HCT116 (cell line): ENCODE data around the gene APOBEC3G. TPM values are rescaled to one million over a fixed set of nuclear protein-coding genes. Genes with fewer than 3 reads are reported as not detected.
"Not testable (repeated sequence)": the region's sequence is repeated elsewhere in the genome, so short reads cannot be mapped to it uniquely, and the experiment has no call there.

Experiments used
- ATAC-seq: fragments of 200-7000 bp; cut with Tn5 transposase; 2 replicates; pipeline ENCODE4 v1.9.1; 2020; ENCODE audit warnings: mild to moderate bottlenecking, moderate library complexity
- BruUV-seq: library from RNA; stranded (reverse); fragments of 400-500 nt; replicated peaks from 2 replicates; lab custom pipeline; 2021; lab: Mats Ljungman, UMichigan
- CTCF ChIA-PET: fragments of 300-600 bp; sonication (Branson Sonifier 250); formaldehyde crosslinking; loops from one replicate; lab custom pipeline; 2021; ENCODE audit warnings: antibody characterized with exemption; lab: Charles Lee
- POLR2A ChIA-PET: fragments of 300-600, 350-600 bp; sonication (Branson Sonifier 250); formaldehyde crosslinking; loops from one replicate; lab custom pipeline; 2021; ENCODE audit warnings: antibody characterized with exemption; lab: Charles Lee
- RAD21 ChIA-PET, 2 experiments: fragments of 300-600 bp; sonication (Branson Sonifier 250); formaldehyde crosslinking; loops; one replicate each; lab custom pipeline; 2023; ENCODE audit warnings: low total read pairs in 2 of 2; ENCODE audit not compliant: uncharacterized antibody in 2 of 2, unreplicated experiment in 2 of 2, low non-redundant PET in 1 of 2; lab: Charles Lee
- DNase-seq: peaks from one replicate; pipeline ENCODE4 v3.0.0-alpha.2; 2010; ENCODE audit warnings: low read depth, low spot score
- H2AFZ ChIP-seq: fragments of 200-600 bp; shearing (Covaris generic), sonication (generic); 2 replicates; pipeline ENCODE4 v1.6.1; 2017; ENCODE audit warnings: low read depth, mixed run types, mixed read lengths, antibody characterized with exemption, low read length; ENCODE audit not compliant: poor library complexity, severe bottlenecking
- H3K27ac ChIP-seq: 2 replicates; pipeline ENCODE4 v1.5.1; 2012; ENCODE audit warnings: low read depth, low read length
- H3K27me3 ChIP-seq: fragments of 200-600 bp; sonication (generic); 2 replicates; pipeline ENCODE4 v1.6.1; 2016; ENCODE audit warnings: mixed run types, low read length, mixed read lengths; ENCODE audit not compliant: insufficient read depth
- H3K36me3 ChIP-seq, 2 experiments: fragments of 200-500 bp in 1 of 2; fragments of 200-600 bp in 1 of 2; sonication (Bioruptor generic) in 1 of 2; sonication (generic) in 1 of 2; 2 replicates each; pipeline versions ENCODE4 v1.5.1 to v1.6.1; 2014 to 2016; ENCODE audit warnings: low read length in 2 of 2, inconsistent platforms in 1 of 2, mixed read lengths in 1 of 2, mixed run types in 1 of 2; ENCODE audit not compliant: insufficient read depth in 2 of 2, control insufficient read depth in 1 of 2
- H3K4me1 ChIP-seq, 2 experiments: fragments of 200-600 bp in 1 of 2; sonication (generic) in 1 of 2; 2 replicates each; pipeline versions ENCODE4 v1.5.1 to v1.6.1; 2012 to 2017; ENCODE audit warnings: low read length in 2 of 2, inconsistent platforms in 1 of 2, mild to moderate bottlenecking in 1 of 2, mixed read lengths in 1 of 2, mixed run types in 1 of 2, moderate library complexity in 1 of 2; ENCODE audit not compliant: insufficient read depth in 2 of 2, control insufficient read depth in 1 of 2
- H3K4me2 ChIP-seq: fragments of 200-600 bp; sonication (generic); 2 replicates; pipeline ENCODE4 v1.6.1; 2017; ENCODE audit warnings: mixed run types, low read length, mixed read lengths
- H3K4me3 ChIP-seq, 2 experiments: fragments of 200-600 bp in 1 of 2; sonication (generic) in 1 of 2; replicated peaks in 1 of 2; 2 replicates each; pipeline ENCODE4 v1.5.1; 2011 to 2016; ENCODE audit warnings: low read length in 2 of 2, control low read depth in 1 of 2, low read depth in 1 of 2, mild to moderate bottlenecking in 1 of 2, mixed read lengths in 1 of 2, mixed run types in 1 of 2
- H3K79me2 ChIP-seq: fragments of 200-600 bp; sonication (generic); 2 replicates; pipeline ENCODE4 v1.6.1; 2017; ENCODE audit warnings: mild to moderate bottlenecking, mixed run types, low read length, moderate library complexity, mixed read lengths; ENCODE audit not compliant: insufficient read depth
- H3K9ac ChIP-seq: fragments of 200-600 bp; sonication (generic); 2 replicates; pipeline ENCODE4 v1.6.1; 2016; ENCODE audit warnings: low read length, mixed read lengths
- H3K9me2 ChIP-seq: fragments of 200-600 bp; sonication (generic), shearing (Covaris generic); 2 replicates; pipeline ENCODE4 v1.6.1; 2017; ENCODE audit warnings: mixed run types, mild to moderate bottlenecking, moderate library complexity; ENCODE audit not compliant: insufficient read depth
- H3K9me3 ChIP-seq, 2 experiments: fragments of 200-500 bp in 1 of 2; fragments of 200-600 bp in 1 of 2; sonication (Bioruptor generic) in 1 of 2; sonication (generic) in 1 of 2; 2 replicates each; pipeline ENCODE4 v1.6.1; 2014 to 2017; ENCODE audit warnings: low read length in 2 of 2, mixed read lengths in 2 of 2, inconsistent platforms in 1 of 2, low read depth in 1 of 2, mild to moderate bottlenecking in 1 of 2, mixed run types in 1 of 2, moderate library complexity in 1 of 2; ENCODE audit not compliant: control insufficient read depth in 1 of 2, insufficient read depth in 1 of 2
- H4K20me1 ChIP-seq: fragments of 200-600 bp; sonication (generic), shearing (Covaris generic); 2 replicates; pipeline ENCODE4 v1.6.1; 2017; ENCODE audit warnings: mixed run types, mild to moderate bottlenecking, moderate library complexity; ENCODE audit not compliant: insufficient read depth
- EZH2phosphoT487 ChIP-seq: fragments of 200-600 bp; IDR thresholded peaks from 2 replicates; pipeline ENCODE4 v1.6.1; 2018; ENCODE audit warnings: antibody characterized with exemption, borderline replicate concordance
- REST ChIP-seq: IDR thresholded peaks from 2 replicates; pipeline ENCODE4 v1.6.1; 2012; ENCODE audit warnings: low read depth
- intact Hi-C: fragments of 100-400 bp; cut with micrococcal nuclease; formaldehyde crosslinking; loops from 2 replicates; pipeline ENCODE4 v1.10.0; 2022
- total RNA-seq: library from RNA; stranded (reverse); gene quantifications from one replicate; pipeline ENCODE4 v1.2.1, GENCODE V29; 2021; ENCODE audit not compliant: unreplicated experiment
- TF ChIP-seq, protein P1 (sequence below): IDR thresholded peaks from 2 replicates; pipeline ENCODE4 v1.6.1; 2011; ENCODE audit warnings: mild to moderate bottlenecking, low read length, moderate library complexity; ENCODE audit not compliant: insufficient replicate concordance; ENCODE audit errors: extremely low read depth

Gene APOBEC3G
- total RNA-seq, 1 experiment from 2014 or later = 0.71 TPM

- TF ChIP-seq, protein P1, sequence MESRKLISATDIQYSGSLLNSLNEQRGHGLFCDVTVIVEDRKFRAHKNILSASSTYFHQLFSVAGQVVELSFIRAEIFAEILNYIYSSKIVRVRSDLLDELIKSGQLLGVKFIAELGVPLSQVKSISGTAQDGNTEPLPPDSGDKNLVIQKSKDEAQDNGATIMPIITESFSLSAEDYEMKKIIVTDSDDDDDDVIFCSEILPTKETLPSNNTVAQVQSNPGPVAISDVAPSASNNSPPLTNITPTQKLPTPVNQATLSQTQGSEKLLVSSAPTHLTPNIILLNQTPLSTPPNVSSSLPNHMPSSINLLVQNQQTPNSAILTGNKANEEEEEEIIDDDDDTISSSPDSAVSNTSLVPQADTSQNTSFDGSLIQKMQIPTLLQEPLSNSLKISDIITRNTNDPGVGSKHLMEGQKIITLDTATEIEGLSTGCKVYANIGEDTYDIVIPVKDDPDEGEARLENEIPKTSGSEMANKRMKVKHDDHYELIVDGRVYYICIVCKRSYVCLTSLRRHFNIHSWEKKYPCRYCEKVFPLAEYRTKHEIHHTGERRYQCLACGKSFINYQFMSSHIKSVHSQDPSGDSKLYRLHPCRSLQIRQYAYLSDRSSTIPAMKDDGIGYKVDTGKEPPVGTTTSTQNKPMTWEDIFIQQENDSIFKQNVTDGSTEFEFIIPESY = no peak
- TF ChIP-seq REST (no peak), EZH2phosphoT487 (no peak)
- ChIA-PET CTCF (no interaction called here), RAD21 (no interaction called here), POLR2A (interaction anchor here (0.7 kb wide), 1 partner anchor 936 kb away, joined by 3 read pairs; no protein-coding TSS in a partner anchor)
- no TSS peak for BruUV-seq
- no peak overlapping the region for H3K27ac ChIP-seq
- no peak overlapping the region for H3K4me2 ChIP-seq
- no peak overlapping the region for H3K9ac ChIP-seq
- H3K9me3 ChIP-seq = no peaks in the 10 kb centered on the region
- no peak overlapping the region for H2AFZ ChIP-seq
- no peaks in the 10 kb centered on the region for H3K36me3 ChIP-seq
- H3K4me1 ChIP-seq = no peaks in the 10 kb centered on the region
- H3K79me2 ChIP-seq = no peaks in the 10 kb centered on the region
- no peak for ATAC-seq
- H3K9me2 ChIP-seq = no peaks in the 10 kb centered on the region
- intact Hi-C loops = no loop called here
- H3K27me3 ChIP-seq = no peaks in the 10 kb centered on the region
- no peak for DNase-seq
- no peak overlapping the region for H3K4me3 ChIP-seq
- no peaks in the 10 kb centered on the region for H4K20me1 ChIP-seq
Observed at GRCh38 chr22:39078329-39078728, 1.3 kb downstream of the APOBEC3G start.

- H4K20me1 ChIP-seq, H3K4me2 ChIP-seq, CTCF ChIA-PET, intact Hi-C loops, ATAC-seq, POLR2A ChIA-PET, H3K9me3 ChIP-seq, H3K36me3 ChIP-seq, H3K4me3 ChIP-seq, H3K4me1 ChIP-seq, H2AFZ ChIP-seq, H3K9ac ChIP-seq, H3K9me2 ChIP-seq, DNase-seq, H3K79me2 ChIP-seq, H3K27me3 ChIP-seq, BruUV-seq, H3K27ac ChIP-seq: not testable (repeated sequence)
- RAD21 ChIA-PET = interaction anchor here in 1 of 2 experiments (0.7 kb wide), 1 partner anchor 53 kb away, joined by 3 read pairs; no protein-coding TSS in a partner anchor
Observed at GRCh38 chr22:39079054-39079637, 2.1 kb downstream of the APOBEC3G start.
